PC-3 (cell line): ENCODE data around the gene MPHOSPH9. TPM values are rescaled to one million over a fixed set of nuclear protein-coding genes. Genes with fewer than 3 reads are reported as not detected.
"Not testable (repeated sequence)": the region's sequence is repeated elsewhere in the genome, so short reads cannot be mapped to it uniquely, and the experiment has no call there.

Experiments used
- ATAC-seq: fragments of 200-7000 bp; cut with Tn5 transposase; 2 replicates; pipeline ENCODE4 v1.9.1; 2020; ENCODE audit warnings: mild to moderate bottlenecking, moderate library complexity
- BruUV-seq: library from RNA; stranded (reverse); fragments of 400-500 nt; replicated peaks from 2 replicates; lab custom pipeline; 2021; lab: Mats Ljungman, UMichigan
- CTCF ChIA-PET: fragments of 300-600 bp; sonication (Branson Sonifier 250); formaldehyde crosslinking; loops from one replicate; lab custom pipeline; 2022; ENCODE audit warnings: antibody characterized with exemption; lab: Charles Lee
- POLR2A ChIA-PET: fragments of 300-600 bp; sonication (Branson Sonifier 250); formaldehyde crosslinking; loops from one replicate; lab custom pipeline; 2022; ENCODE audit warnings: antibody characterized with exemption; ENCODE audit not compliant: unreplicated experiment; lab: Charles Lee
- DNase-seq: peaks from one replicate; pipeline ENCODE4 v3.0.0-alpha.2; 2015
- H2AFZ ChIP-seq: fragments of 300-600 bp; sonication (generic); 2 replicates; pipeline ENCODE4 v1.6.0; 2016; ENCODE audit warnings: antibody characterized with exemption, low read length
- H3F3A ChIP-seq: fragments of 300-600 bp; sonication (generic); one replicate; pipeline ENCODE4 v1.6.0; 2017; ENCODE audit warnings: antibody characterized with exemption, low read length, control low read depth, mild to moderate bottlenecking; ENCODE audit not compliant: unreplicated experiment
- H3K27ac ChIP-seq: fragments of 300-600 bp; sonication (generic); 2 replicates; pipeline ENCODE4 v1.5.1; 2016; ENCODE audit warnings: mild to moderate bottlenecking, low read length
- H3K27me3 ChIP-seq: fragments of 300-600 bp; sonication (generic); 2 replicates; pipeline ENCODE4 v1.6.1; 2016; ENCODE audit warnings: low read length, mixed read lengths
- H3K36me3 ChIP-seq: fragments of 300-600 bp; sonication (generic); 2 replicates; pipeline ENCODE4 v1.6.1; 2016; ENCODE audit warnings: low read depth, mixed run types, low read length, mixed read lengths
- H3K4me1 ChIP-seq: fragments of 300-600 bp; sonication (generic); 2 replicates; pipeline ENCODE4 v1.5.1; 2016; ENCODE audit warnings: low read length; ENCODE audit not compliant: insufficient read depth
- H3K4me2 ChIP-seq: fragments of 300-600 bp; sonication (generic); 2 replicates; pipeline ENCODE4 v1.6.0; 2016; ENCODE audit warnings: low read length
- H3K4me3 ChIP-seq: fragments of 300-600 bp; sonication (generic); 2 replicates; pipeline ENCODE4 v1.5.1; 2016; ENCODE audit warnings: mild to moderate bottlenecking, low read length, mixed read lengths
- H3K79me2 ChIP-seq: fragments of 300-600 bp; sonication (generic); 2 replicates; pipeline ENCODE4 v1.6.1; 2017; ENCODE audit warnings: low read length, mixed read lengths
- H3K9ac ChIP-seq: fragments of 300-600 bp; sonication (generic); 2 replicates; pipeline ENCODE4 v1.6.0; 2016; ENCODE audit warnings: mild to moderate bottlenecking, low read length
- H3K9me2 ChIP-seq: fragments of 300-600 bp; sonication (generic); replicated peaks from 2 replicates; pipeline ENCODE4 v1.6.1; 2016; ENCODE audit warnings: mixed run types, low read length, mixed read lengths
- H3K9me3 ChIP-seq: fragments of 300-600 bp; sonication (generic); 2 replicates; pipeline ENCODE4 v1.6.1; 2016; ENCODE audit warnings: low read length, mixed read lengths
- H4K20me1 ChIP-seq: fragments of 300-600 bp; sonication (generic); 2 replicates; pipeline ENCODE4 v1.6.1; 2016; ENCODE audit warnings: low read length, mixed read lengths
- EZH2 ChIP-seq: fragments of 300-600 bp; sonication (generic); IDR thresholded peaks from one replicate; pipeline ENCODE4 v1.6.1; 2017; ENCODE audit warnings: antibody characterized with exemption, mild to moderate bottlenecking, low read length; ENCODE audit not compliant: unreplicated experiment
- EZH2phosphoT487 ChIP-seq: fragments of 300-600 bp; sonication (generic); IDR thresholded peaks from 2 replicates; pipeline ENCODE4 v1.6.1; 2018; ENCODE audit warnings: mild to moderate bottlenecking, antibody characterized with exemption, low read length, borderline replicate concordance
- intact Hi-C: fragments of 100-400 bp; cut with micrococcal nuclease; formaldehyde crosslinking; loops from 2 replicates; pipeline ENCODE4 v1.9.0; 2023
- total RNA-seq: library from RNA; depleted of rRNA; stranded (reverse); fragments of >200 nt; gene quantifications from 2 replicates; pipeline ENCODE4 v1.2.3, GENCODE V29; 2014
- TF ChIP-seq, protein P1 (sequence below): fragments of 300-600 bp; sonication (generic); conservative IDR thresholded peaks from 2 replicates; pipeline ENCODE4 v1.5.1; 2017; ENCODE audit warnings: antibody characterized with exemption, low read depth, mild to moderate bottlenecking, low read length

The MPHOSPH9 gene
- total RNA-seq, 1 experiment from 2014 or later, result 42.5 TPM

DNA sequence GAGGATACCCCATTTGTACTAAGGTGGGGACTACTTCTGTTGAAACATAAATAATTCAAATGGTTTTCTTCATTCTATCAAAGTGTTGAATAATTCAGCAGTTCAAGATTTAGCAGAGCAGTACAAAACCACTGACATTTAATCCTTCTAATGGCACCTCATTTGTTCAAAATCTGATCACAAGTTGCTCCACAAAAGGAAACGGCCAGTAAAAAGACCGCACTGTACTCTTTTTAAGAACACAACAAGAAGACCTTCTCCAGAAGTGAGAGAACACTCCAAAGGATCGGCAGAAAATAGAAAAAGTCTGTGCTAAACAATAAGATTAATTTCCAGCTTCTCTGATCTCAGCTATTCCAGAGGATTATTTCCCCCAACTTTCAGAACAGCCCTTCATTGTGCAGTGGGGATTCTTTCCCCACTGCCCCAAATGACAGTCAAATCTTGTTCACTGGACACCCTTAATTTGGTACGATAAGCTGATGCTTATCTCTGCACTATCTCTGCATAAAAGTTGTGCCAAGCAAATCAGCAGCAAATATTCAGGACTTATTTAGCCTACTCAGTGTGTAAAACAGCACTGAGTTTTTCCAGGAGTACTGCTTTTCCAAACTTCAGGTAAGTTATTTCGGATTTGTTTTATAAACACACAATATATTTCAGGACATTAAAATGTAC is 5.2 kb downstream of the MPHOSPH9 start:
- no peak overlapping the region for H2AFZ ChIP-seq
- ATAC-seq (no peak), DNase-seq (no peak)
- H3K4me3 ChIP-seq, result no peak overlapping the region
- ChIA-PET CTCF (no interaction called here), POLR2A (no interaction called here)
- no peaks in the 10 kb centered on the region for H4K20me1 ChIP-seq
- no peaks in the 10 kb centered on the region for H3K27me3 ChIP-seq
- TF ChIP-seq, protein P1, sequence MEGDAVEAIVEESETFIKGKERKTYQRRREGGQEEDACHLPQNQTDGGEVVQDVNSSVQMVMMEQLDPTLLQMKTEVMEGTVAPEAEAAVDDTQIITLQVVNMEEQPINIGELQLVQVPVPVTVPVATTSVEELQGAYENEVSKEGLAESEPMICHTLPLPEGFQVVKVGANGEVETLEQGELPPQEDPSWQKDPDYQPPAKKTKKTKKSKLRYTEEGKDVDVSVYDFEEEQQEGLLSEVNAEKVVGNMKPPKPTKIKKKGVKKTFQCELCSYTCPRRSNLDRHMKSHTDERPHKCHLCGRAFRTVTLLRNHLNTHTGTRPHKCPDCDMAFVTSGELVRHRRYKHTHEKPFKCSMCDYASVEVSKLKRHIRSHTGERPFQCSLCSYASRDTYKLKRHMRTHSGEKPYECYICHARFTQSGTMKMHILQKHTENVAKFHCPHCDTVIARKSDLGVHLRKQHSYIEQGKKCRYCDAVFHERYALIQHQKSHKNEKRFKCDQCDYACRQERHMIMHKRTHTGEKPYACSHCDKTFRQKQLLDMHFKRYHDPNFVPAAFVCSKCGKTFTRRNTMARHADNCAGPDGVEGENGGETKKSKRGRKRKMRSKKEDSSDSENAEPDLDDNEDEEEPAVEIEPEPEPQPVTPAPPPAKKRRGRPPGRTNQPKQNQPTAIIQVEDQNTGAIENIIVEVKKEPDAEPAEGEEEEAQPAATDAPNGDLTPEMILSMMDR, result no peak
- TF ChIP-seq EZH2 (no peak), EZH2phosphoT487 (no peak)
- no peaks in the 10 kb centered on the region for H3K9me2 ChIP-seq
- no peak overlapping the region for H3K9ac ChIP-seq
- no peaks in the 10 kb centered on the region for H3K9me3 ChIP-seq
- no TSS peak for BruUV-seq
- H3K4me2 ChIP-seq, result no peak overlapping the region
- no peaks in the 10 kb centered on the region for H3F3A ChIP-seq
- H3K79me2 ChIP-seq, result peaks cover 50% of the 10 kb centered on the region
- no peak overlapping the region for H3K27ac ChIP-seq
- intact Hi-C loops, result no loop called here
- peaks cover 17% of the 10 kb centered on the region; the same call in 1 of the 2 replicates for H3K4me1 ChIP-seq
- H3K36me3 ChIP-seq, result peaks cover 5% of the 10 kb centered on the region; the same call in 1 of the 2 replicates

DNA sequence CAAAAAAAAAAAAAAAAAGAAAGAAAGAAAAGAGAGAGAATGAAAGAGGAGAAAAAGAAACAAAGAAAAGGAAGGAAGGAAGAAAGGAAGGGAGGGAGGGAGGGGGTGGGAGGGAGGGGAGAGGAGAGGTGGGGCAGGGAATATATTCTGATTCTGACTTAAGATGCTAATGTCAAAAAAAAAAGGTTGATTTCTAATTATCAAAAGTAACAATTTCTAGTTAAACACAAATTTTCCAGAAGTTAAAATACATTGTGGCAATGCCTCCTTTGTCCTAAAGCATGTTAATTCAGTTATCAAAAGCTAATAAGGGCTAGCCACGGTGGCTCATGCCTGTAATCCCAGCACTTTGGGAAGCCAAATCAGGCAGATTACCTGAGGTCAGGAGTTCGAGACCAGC is 7.5 kb downstream of the MPHOSPH9 start:
- DNase-seq, result no peak
- Histone ChIP-seq H2AFZ (no peak overlapping the region), H3K79me2 (peaks cover 28% of the 10 kb centered on the region), H4K20me1 (no peaks in the 10 kb centered on the region), H3K9me2 (no peaks in the 10 kb centered on the region), H3K4me1 (peaks cover 8% of the 10 kb centered on the region; the same call in 1 of the 2 replicates), H3K4me3 (no peak overlapping the region), H3K27me3 (no peaks in the 10 kb centered on the region), H3F3A (no peaks in the 10 kb centered on the region), H3K36me3 (peaks cover 13% of the 10 kb centered on the region; the same call in 1 of the 2 replicates), H3K9ac (no peak overlapping the region), H3K27ac (no peak overlapping the region), H3K9me3 (no peaks in the 10 kb centered on the region), H3K4me2 (no peak overlapping the region)
- no TSS peak for BruUV-seq
- TF ChIP-seq EZH2phosphoT487 (no peak), EZH2 (no peak)
- TF ChIP-seq, protein P1, result no peak
- intact Hi-C loops, result no loop called here
- no peak for ATAC-seq
- CTCF ChIA-PET, result no interaction called here
- POLR2A ChIA-PET, result no interaction called here

DNA sequence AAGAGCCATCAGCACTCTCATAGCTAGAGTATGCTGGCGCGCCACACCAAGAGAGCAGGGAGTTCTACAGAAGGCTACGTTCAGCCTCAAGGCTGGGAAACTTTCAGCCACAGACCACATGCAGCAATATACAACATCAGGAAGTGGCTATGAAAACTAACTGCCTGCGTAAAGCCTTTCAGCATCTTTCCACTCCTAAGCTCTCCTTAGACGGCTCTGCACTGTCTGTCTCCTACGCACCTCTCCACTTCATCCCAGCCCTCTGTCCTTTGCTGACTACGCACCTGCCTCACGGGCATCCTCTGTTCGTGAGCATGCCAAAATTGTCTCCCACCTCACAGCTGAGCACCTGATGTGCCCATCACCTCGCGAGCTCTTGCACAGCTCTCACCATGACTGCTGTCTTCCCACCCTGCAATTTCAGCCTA is 9.7 kb downstream of the MPHOSPH9 start:
- intact Hi-C loops, result no loop called here
- Histone ChIP-seq H4K20me1 (no peaks in the 10 kb centered on the region), H3K4me2 (no peak overlapping the region), H3F3A (no peaks in the 10 kb centered on the region), H3K79me2 (peaks cover 8% of the 10 kb centered on the region; the same call in 1 of the 2 replicates), H3K36me3 (peaks cover 9% of the 10 kb centered on the region; the same call in 1 of the 2 replicates), H3K27ac (no peak overlapping the region), H3K4me3 (no peak overlapping the region), H3K9me2 (no peaks in the 10 kb centered on the region), H3K9me3 (no peaks in the 10 kb centered on the region), H3K27me3 (no peaks in the 10 kb centered on the region), H2AFZ (no peak overlapping the region), H3K9ac (no peak overlapping the region), H3K4me1 (no peaks in the 10 kb centered on the region)
- DNase-seq, result no peak
- BruUV-seq, result no TSS peak
- ChIA-PET POLR2A (no interaction called here), CTCF (no interaction called here)
- ATAC-seq, result no peak
- TF ChIP-seq EZH2phosphoT487 (no peak), EZH2 (no peak)
- TF ChIP-seq, protein P1, result no peak

DNA sequence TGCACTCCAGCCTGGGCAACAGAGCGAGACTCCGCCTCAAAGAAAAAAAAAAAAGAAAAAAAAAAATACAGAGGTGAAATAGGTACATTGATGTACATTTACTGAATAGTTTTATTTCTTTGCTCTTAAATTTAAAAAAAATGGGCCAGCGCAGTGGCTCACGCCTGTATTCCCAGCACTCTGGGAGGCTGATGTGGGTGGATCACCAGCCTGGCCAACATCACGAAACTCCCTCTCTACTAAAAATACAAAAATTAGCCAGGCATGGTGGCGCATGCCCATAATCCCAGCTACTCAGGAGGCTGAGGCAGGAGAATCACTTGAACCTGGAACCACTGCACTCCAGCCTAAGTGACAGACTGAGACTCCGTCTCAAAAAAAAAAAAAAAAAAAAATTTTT is 25.1 kb downstream of the MPHOSPH9 start:
- H4K20me1 ChIP-seq, H3K9me3 ChIP-seq, ATAC-seq, H3K79me2 ChIP-seq, H3F3A ChIP-seq, POLR2A ChIA-PET, H3K4me2 ChIP-seq, H3K27me3 ChIP-seq, H3K4me3 ChIP-seq, H3K27ac ChIP-seq, DNase-seq, H3K4me1 ChIP-seq, H2AFZ ChIP-seq, CTCF ChIA-PET, BruUV-seq, H3K9ac ChIP-seq, H3K9me2 ChIP-seq, intact Hi-C loops: not testable (repeated sequence)
- H3K36me3 ChIP-seq, result peaks cover 11% of the 10 kb centered on the region; the same call in 1 of the 2 replicates
